T-cell (primary cell): ENCODE measurements around the gene DOC2A. TPM values are rescaled to one million over a fixed set of nuclear protein-coding genes. Genes with fewer than 3 reads are reported as not detected.

Source experiments
- ATAC-seq, 4 experiments: fragments of 200-7000 bp in 3 of 4; fragments of 150-1000 bp in 1 of 4; cut with Tn5 transposase; replicated peaks in 1 of 4; 1 replicate in 3 of 4; 2 replicates in 1 of 4; pipeline ENCODE4 v1.10.0; 2021; ENCODE audit warnings: moderate library complexity in 3 of 4, mild to moderate bottlenecking in 2 of 4, moderate number of reproducible peaks in 1 of 4
- CTCF ChIA-PET, 2 donors: fragments of 300-600 bp; sonication (Branson Sonifier 250); formaldehyde crosslinking; loops; one replicate each; lab custom pipeline; 2022; ENCODE audit warnings: antibody characterized with exemption in 2 of 2; lab: Charles Lee
- POLR2A ChIA-PET, 2 donors: fragments of 300-600 bp; sonication (Branson Sonifier 250); formaldehyde crosslinking; loops; one replicate each; lab custom pipeline; 2022; ENCODE audit warnings: antibody characterized with exemption in 2 of 2; lab: Charles Lee
- DNase-seq, 35 experiments: peaks; one replicate each; pipeline versions ENCODE4 v3.0.0 to v3.0.0-alpha.2; 2013 to 2023
- H3K27ac ChIP-seq: one replicate; pipeline ENCODE4 v1.5.1; 2013; ENCODE audit warnings: low read length
- H3K27me3 ChIP-seq, 2 experiments: replicated peaks in 1 of 2; 1 replicate in 1 of 2; 2 replicates in 1 of 2; pipeline versions ENCODE4 v1.6.1 to v1.7.0; 2013; ENCODE audit warnings: low read length in 1 of 2, mixed read lengths in 1 of 2; ENCODE audit not compliant: control insufficient read depth in 2 of 2, insufficient read depth in 2 of 2; ENCODE audit errors: extremely low read depth in 1 of 2
- H3K36me3 ChIP-seq, 2 donors: 1 replicate in 1 of 2; 2 replicates in 1 of 2; pipeline versions ENCODE4 v1.6.1 to v1.7.0; 2013; ENCODE audit warnings: low read length in 1 of 2; ENCODE audit not compliant: control insufficient read depth in 2 of 2, insufficient read depth in 1 of 2; ENCODE audit errors: extremely low read depth in 1 of 2
- H3K4me1 ChIP-seq, 2 experiments: 1 replicate in 1 of 2; 2 replicates in 1 of 2; pipeline versions ENCODE4 v1.6.1 to v1.7.0; 2013; ENCODE audit warnings: low read length in 2 of 2, mixed read lengths in 1 of 2; ENCODE audit not compliant: insufficient read depth in 2 of 2, control insufficient read depth in 1 of 2; ENCODE audit errors: extremely low read depth in 1 of 2
- H3K4me3 ChIP-seq, 2 donors: 1 replicate in 1 of 2; 2 replicates in 1 of 2; pipeline versions ENCODE4 v1.5.1 to v1.7.0; 2013; ENCODE audit warnings: mild to moderate bottlenecking in 2 of 2, low read length in 1 of 2, moderate library complexity in 1 of 2; ENCODE audit not compliant: control insufficient read depth in 1 of 2; ENCODE audit errors: extremely low read depth in 1 of 2
- H3K9me3 ChIP-seq: 2 replicates; pipeline ENCODE4 v1.7.0; 2013
- H3K27ac Mint-ChIP-seq, 2 donors: one replicate each; pipeline ENCODE4 v1.8.0; 2020 to 2021; ENCODE audit warnings: mild to moderate bottlenecking in 2 of 2, mixed read lengths in 2 of 2
- H3K27me3 Mint-ChIP-seq, 2 donors: one replicate each; pipeline ENCODE4 v1.8.0; 2021 to 2022; ENCODE audit warnings: mixed read lengths in 2 of 2
- H3K36me3 Mint-ChIP-seq: one replicate; pipeline ENCODE4 v1.8.0; 2021; ENCODE audit warnings: mixed read lengths
- H3K4me1 Mint-ChIP-seq, 3 donors: one replicate each; pipeline ENCODE4 v1.8.0; 2020 to 2022; ENCODE audit warnings: mixed read lengths in 3 of 3, mild to moderate bottlenecking in 1 of 3
- H3K4me3 Mint-ChIP-seq, 3 donors: one replicate each; pipeline ENCODE4 v1.8.0; 2020 to 2022; ENCODE audit warnings: mild to moderate bottlenecking in 3 of 3, mixed read lengths in 3 of 3, moderate library complexity in 3 of 3
- H3K9me3 Mint-ChIP-seq, 3 donors: one replicate each; pipeline ENCODE4 v1.8.0; 2020 to 2022; ENCODE audit warnings: mixed read lengths in 3 of 3
- WGBS: methylation state at CpG from one replicate; pipeline ENCODE4 v1.1.5; 2013; ENCODE audit warnings: missing lambda C conversion rate; ENCODE audit not compliant: insufficient coverage; 5-methylcytosine and 5-hydroxymethylcytosine counted together
- total RNA-seq, 35 experiments: library from RNA in 6 of 35; stranded (reverse) in 6 of 35; fragments of 120-200 nt in 1 of 35; gene quantifications; one replicate each; pipeline versions ENCODE4 v1.2.1 to v1.2.4 and lab custom pipeline; 2013 to 2026

The DOC2A gene
- total RNA-seq, 5 donors from 2014 or later (not counting 1 experiment from before 2014, with no cell fraction given), result 0.15 to 0.38 (median 0.26) TPM; not detected in 1

- 57% methylated on average over 10 of the region's 26 CpGs for WGBS
- H3K27ac ChIP-seq, result no peak overlapping the region
- CTCF ChIA-PET, result interaction anchor here in 1 of 2 donors (0.6 kb wide), 1 partner anchor 308 kb away, joined by 3 read pairs; no protein-coding TSS in a partner anchor
- no peak overlapping the region for H3K27ac Mint-ChIP-seq
- H3K36me3 Mint-ChIP-seq, result no peaks in the 10 kb centered on the region
- peaks cover 0 to 4% of the 10 kb centered on the region in 2 donors for H3K36me3 ChIP-seq
- H3K9me3 ChIP-seq, result no peaks in the 10 kb centered on the region
- peaks cover 4 to 53% of the 10 kb centered on the region in 2 experiments for H3K27me3 ChIP-seq
- H3K4me1 Mint-ChIP-seq, result peaks cover 6 to 15% (median 12%) of the 10 kb centered on the region in 3 donors
- POLR2A ChIA-PET, result interaction anchor here in 1 of 2 donors (0.6 kb wide), 1 partner anchor 266 kb away, joined by 3 read pairs; no protein-coding TSS in a partner anchor
- ATAC-seq (no peak), DNase-seq (no peak)
- peaks cover 4 to 25% of the 10 kb centered on the region in 2 donors for H3K27me3 Mint-ChIP-seq
- H3K4me3 ChIP-seq, result no peak overlapping the region
- H3K9me3 Mint-ChIP-seq, result no peaks in the 10 kb centered on the region
- H3K4me3 Mint-ChIP-seq, result peak overlapping the region in 2 of 3 donors; percentile 25 to 90
- peaks cover 3 to 31% of the 10 kb centered on the region in 2 experiments for H3K4me1 ChIP-seq
Observed at GRCh38 chr16:30009085-30009862, 1.6 kb downstream of the DOC2A start.

DNA sequence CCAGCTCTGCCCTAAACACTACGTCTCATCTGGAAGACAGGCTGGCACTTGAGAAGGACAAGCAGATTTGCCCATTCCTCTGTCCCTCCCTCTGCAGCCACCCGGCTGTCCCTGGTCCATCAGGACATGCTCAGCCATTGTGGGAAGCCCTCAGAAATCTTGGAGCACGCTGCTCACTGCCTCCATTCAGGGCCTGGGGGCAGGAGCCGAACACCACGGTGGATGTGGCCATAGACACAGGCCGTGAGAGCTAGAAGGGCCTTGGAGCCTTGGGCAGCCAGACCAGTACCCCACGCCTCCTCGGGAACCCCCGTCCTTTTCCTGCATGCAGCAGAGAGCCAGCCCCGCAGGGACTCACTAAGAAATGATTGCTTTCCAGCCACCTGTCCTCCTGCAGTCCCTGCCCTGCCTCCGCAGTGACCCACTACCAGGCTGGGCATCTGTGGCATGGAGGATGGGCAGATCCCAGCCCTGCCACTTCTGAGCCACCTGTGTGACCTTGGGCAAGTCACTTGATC, 3.4 kb downstream of the DOC2A start:
- Histone ChIP-seq H3K27ac (no peak overlapping the region), H3K4me1 (peaks cover 3 to 31% of the 10 kb centered on the region in 2 experiments), H3K4me3 (no peak overlapping the region), H3K9me3 (no peaks in the 10 kb centered on the region), H3K27me3 (peaks cover 4 to 44% of the 10 kb centered on the region in 2 experiments), H3K36me3 (peaks cover 3 to 9% of the 10 kb centered on the region in 2 donors)
- Mint-ChIP-seq H3K4me3 (no peak overlapping the region), H3K27ac (no peak overlapping the region), H3K4me1 (peaks cover 6 to 15% (median 15%) of the 10 kb centered on the region in 3 donors), H3K9me3 (no peaks in the 10 kb centered on the region), H3K36me3 (no peaks in the 10 kb centered on the region), H3K27me3 (peaks cover 4 to 25% of the 10 kb centered on the region in 2 donors)
- ATAC-seq (no peak), DNase-seq (no peak)
- POLR2A ChIA-PET, result no interaction called here
- WGBS, result 82% methylated on average over 6 of the region's 11 CpGs
- CTCF ChIA-PET, result no interaction called here

DNA sequence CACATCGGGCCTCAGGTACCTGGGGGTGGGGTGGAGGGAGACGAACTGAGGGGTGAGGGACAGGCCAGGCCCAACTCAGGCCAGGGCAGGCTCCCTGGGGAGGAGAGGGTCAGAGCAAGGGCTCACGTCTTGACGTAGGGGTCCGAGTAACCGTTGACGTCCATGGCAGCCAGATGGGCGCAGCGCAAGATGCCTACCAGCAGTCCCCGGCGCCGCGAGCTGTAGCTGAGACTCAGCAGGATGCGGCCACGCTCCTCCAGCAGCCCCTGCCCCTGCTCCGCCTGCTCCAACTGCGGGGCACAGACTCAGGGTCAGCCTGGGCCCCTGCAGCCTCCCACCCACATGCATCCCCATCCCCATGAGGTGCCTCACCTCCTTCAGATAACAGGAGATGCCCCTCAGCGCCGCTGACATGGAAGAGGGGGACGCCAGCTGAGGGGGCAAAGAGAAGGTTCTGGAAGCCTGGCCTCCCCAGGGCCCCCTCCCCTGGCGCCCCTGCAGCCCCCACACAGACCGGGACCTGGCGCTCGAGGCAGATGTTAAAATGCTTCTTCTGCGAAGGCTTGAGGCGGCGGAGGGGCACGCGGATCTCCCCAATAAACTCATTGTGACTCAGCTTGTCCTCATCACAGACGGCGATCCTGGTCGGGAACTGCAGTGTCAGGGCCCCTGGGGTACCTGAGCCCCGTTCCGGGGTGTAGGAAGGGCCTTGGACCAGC, 4.0 kb downstream of the DOC2A start:
- peaks cover 7 to 12% (median 11%) of the 10 kb centered on the region in 3 donors for H3K4me1 Mint-ChIP-seq
- ATAC-seq (no peak), DNase-seq (no peak)
- peaks cover 6% of the 10 kb centered on the region for H3K36me3 Mint-ChIP-seq
- no peaks in the 10 kb centered on the region for H3K9me3 ChIP-seq
- no peak overlapping the region for H3K27ac ChIP-seq
- 94% methylated on average over 31 of the region's 34 CpGs for WGBS
- H3K4me3 ChIP-seq, result no peak overlapping the region
- ChIA-PET CTCF (interaction anchor here in 1 of 2 donors (0.6 kb wide), 1 partner anchor 306 kb away, joined by 7 read pairs; no protein-coding TSS in a partner anchor), POLR2A (no interaction called here)
- H3K4me1 ChIP-seq, result peaks cover 3 to 28% of the 10 kb centered on the region in 2 experiments
- peaks cover 4 to 38% of the 10 kb centered on the region in 2 experiments for H3K27me3 ChIP-seq
- H3K4me3 Mint-ChIP-seq, result no peak overlapping the region
- no peak overlapping the region for H3K27ac Mint-ChIP-seq
- peaks cover under 1 to 21% of the 10 kb centered on the region in 2 donors for H3K27me3 Mint-ChIP-seq
- H3K9me3 Mint-ChIP-seq, result no peaks in the 10 kb centered on the region
- peaks cover 3 to 10% of the 10 kb centered on the region in 2 donors for H3K36me3 ChIP-seq

DNA sequence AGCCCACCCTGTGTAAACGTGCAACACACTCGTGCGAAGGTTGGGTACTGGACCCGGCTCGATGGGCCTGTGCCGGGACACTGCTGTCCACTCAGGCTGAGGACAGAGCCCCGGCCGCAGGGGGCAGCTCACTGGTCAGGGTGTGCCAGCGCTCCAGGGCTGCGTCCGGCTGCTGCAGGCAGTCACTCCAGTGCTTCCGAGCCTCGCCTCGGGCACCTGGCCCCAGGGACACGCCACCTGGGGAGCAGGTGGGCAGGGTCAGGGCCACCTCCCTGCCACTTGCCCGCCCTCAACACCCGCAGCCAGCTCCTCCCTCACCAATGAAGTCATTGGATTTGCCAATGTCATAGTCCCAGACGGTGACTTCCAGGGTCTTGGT, 4.7 kb downstream of the DOC2A start:
- no peaks in the 10 kb centered on the region for H3K9me3 ChIP-seq
- H3K4me3 Mint-ChIP-seq, result no peak overlapping the region
- H3K36me3 ChIP-seq, result peaks cover 7 to 17% of the 10 kb centered on the region in 2 donors
- H3K4me3 ChIP-seq, result no peak overlapping the region
- POLR2A ChIA-PET, result no interaction called here
- H3K4me1 ChIP-seq, result peaks cover 3 to 24% of the 10 kb centered on the region in 2 experiments
- H3K36me3 Mint-ChIP-seq, result peaks cover 7% of the 10 kb centered on the region
- 97% methylated on average over 18 of the region's 18 CpGs for WGBS
- no peak overlapping the region for H3K27ac Mint-ChIP-seq
- ATAC-seq (no peak), DNase-seq (no peak)
- peaks cover 0 to 20% of the 10 kb centered on the region in 2 donors for H3K27me3 Mint-ChIP-seq
- H3K27ac ChIP-seq, result no peak overlapping the region
- no peaks in the 10 kb centered on the region for H3K9me3 Mint-ChIP-seq
- CTCF ChIA-PET, result no interaction called here
- peaks cover 8 to 11% (median 10%) of the 10 kb centered on the region in 3 donors for H3K4me1 Mint-ChIP-seq
- H3K27me3 ChIP-seq, result peaks cover 4 to 31% of the 10 kb centered on the region in 2 experiments

DNA sequence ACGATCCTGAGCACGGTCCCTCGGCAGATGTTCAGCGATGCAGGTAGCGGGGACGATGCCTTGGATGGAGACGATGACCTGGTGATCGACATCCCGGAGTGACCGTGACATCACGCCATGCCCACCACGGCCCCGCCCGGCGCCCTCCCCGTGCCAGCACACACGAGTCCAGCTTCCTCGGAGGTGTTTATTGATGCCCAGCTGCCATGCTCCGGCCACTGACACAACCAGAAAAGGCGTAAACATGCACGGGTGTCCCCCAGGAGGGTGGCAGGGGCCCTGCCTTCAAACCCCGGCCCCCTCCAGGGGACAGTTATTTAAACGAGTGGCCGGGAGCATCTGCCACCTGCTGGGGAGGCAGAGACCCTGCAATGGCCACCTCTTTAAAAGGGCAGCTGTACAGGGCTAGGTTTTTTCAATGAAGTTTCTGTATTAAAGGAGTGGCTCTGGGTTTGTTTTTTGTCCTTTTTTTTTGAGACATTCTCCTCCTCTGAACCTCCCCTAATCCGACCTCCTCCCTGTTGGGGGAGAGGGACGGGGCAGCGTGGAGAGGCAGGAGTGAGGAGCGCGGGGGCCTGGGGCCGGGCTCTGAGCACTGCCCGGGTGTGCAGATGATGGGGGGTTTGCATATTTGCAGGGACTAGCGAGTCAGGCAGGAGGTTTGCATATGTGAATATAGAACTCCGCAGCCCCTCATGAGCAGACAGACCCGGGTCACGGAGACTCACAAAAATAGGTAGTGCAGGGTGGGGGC, 5.3 kb downstream of the DOC2A start:
- no peak overlapping the region for H3K27ac ChIP-seq
- H3K36me3 Mint-ChIP-seq, result peaks cover 7% of the 10 kb centered on the region
- no peak overlapping the region for H3K4me3 ChIP-seq
- WGBS, result 82% methylated on average over 29 of the region's 35 CpGs
- ATAC-seq, result peak; percentile 44 to 77 (median 64)
- no peaks in the 10 kb centered on the region for H3K9me3 Mint-ChIP-seq
- peaks cover 7 to 23% of the 10 kb centered on the region in 2 donors for H3K36me3 ChIP-seq
- peaks cover 3 to 27% of the 10 kb centered on the region in 2 experiments for H3K27me3 ChIP-seq
- ChIA-PET POLR2A (no interaction called here), CTCF (no interaction called here)
- no peaks in the 10 kb centered on the region for H3K9me3 ChIP-seq
- peaks cover 8 to 10% (median 9%) of the 10 kb centered on the region in 3 donors for H3K4me1 Mint-ChIP-seq
- H3K27me3 Mint-ChIP-seq, result peaks cover 0 to 19% of the 10 kb centered on the region in 2 donors
- peak in 22 of 35 experiments; percentile 22 to 67 (median 33) for DNase-seq
- no peak overlapping the region for H3K27ac Mint-ChIP-seq
- no peak overlapping the region for H3K4me3 Mint-ChIP-seq
- peaks cover 2 to 21% of the 10 kb centered on the region in 2 experiments for H3K4me1 ChIP-seq
